OCI-LY1 (cell line): ENCODE data around the gene TFEB.

Experiments used
- EZH2 ChIP-seq: fragments of 200-600 bp; sonication (generic), shearing (Covaris generic); IDR thresholded peaks from 2 replicates; pipeline ENCODE4 v1.8.0; 2017; ENCODE audit warnings: borderline replicate concordance, mixed run types, mild to moderate bottlenecking, antibody characterized with exemption, low read length, moderate library complexity, mixed read lengths
- TF ChIP-seq, protein P1 (sequence below): fragments of 200-600 bp; sonication (generic), shearing (Covaris generic); IDR thresholded peaks from 2 replicates; pipeline ENCODE4 v1.5.1; 2017; ENCODE audit warnings: mild to moderate bottlenecking, antibody characterized with exemption, low read length, moderate library complexity, mixed read lengths

DNA sequence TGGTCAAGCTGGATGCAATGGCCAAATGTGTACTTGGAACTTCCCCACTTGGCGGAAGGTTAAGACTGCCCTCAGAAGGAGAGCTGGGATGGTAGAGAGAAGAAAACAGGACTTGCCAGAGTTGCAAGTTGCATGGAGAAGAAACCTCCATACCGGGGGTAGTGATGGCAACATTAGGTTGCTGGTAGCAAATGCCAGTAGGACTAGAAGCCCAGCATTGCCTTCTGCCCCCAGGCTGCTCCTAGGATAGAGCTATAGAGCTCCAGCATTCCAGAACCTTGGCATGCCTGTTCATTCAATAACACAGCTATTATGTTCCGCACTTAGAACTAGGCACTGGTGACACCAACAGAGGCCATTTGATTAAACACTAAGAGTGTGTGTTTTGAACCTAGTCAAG is 26.6 kb downstream of the TFEB start:
- TF ChIP-seq, protein P1, sequence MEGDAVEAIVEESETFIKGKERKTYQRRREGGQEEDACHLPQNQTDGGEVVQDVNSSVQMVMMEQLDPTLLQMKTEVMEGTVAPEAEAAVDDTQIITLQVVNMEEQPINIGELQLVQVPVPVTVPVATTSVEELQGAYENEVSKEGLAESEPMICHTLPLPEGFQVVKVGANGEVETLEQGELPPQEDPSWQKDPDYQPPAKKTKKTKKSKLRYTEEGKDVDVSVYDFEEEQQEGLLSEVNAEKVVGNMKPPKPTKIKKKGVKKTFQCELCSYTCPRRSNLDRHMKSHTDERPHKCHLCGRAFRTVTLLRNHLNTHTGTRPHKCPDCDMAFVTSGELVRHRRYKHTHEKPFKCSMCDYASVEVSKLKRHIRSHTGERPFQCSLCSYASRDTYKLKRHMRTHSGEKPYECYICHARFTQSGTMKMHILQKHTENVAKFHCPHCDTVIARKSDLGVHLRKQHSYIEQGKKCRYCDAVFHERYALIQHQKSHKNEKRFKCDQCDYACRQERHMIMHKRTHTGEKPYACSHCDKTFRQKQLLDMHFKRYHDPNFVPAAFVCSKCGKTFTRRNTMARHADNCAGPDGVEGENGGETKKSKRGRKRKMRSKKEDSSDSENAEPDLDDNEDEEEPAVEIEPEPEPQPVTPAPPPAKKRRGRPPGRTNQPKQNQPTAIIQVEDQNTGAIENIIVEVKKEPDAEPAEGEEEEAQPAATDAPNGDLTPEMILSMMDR, result no peak
- TF ChIP-seq EZH2, result no peak
